C4-2B (cell line): ENCODE results near the gene WDR27.

Source experiments
- CTCF ChIP-seq: fragments of 450-650 bp; conservative IDR thresholded peaks from 2 replicates; pipeline ENCODE4 v1.5.1; 2017; ENCODE audit warnings: mild to moderate bottlenecking
- ZFX ChIP-seq: fragments of 450-650 bp; IDR thresholded peaks from 2 replicates; pipeline ENCODE4 v1.6.1; 2017

- TF ChIP-seq CTCF (no peak), ZFX (no peak)
Observed at GRCh38 chr6:169513478-169514193, 188.2 kb downstream of the WDR27 start.
